Esophagus muscularis mucosa (tissue), 4 donors: ENCODE measurements around the gene MRPS27. TPM values are rescaled to one million over a fixed set of nuclear protein-coding genes. Genes with fewer than 3 reads are reported as not detected.

Experiments
- DNase-seq: peaks from one replicate; pipeline ENCODE4 v3.0.0-alpha.2; 2017; ENCODE audit errors: extremely low spot score
- H3K27ac ChIP-seq, 4 donors: fragments of 200-600 bp; sonication (generic); replicated peaks in 1 of 4; 1 replicate in 3 of 4; 2 replicates in 1 of 4; pipeline ENCODE4 v1.5.1; 2016 to 2019; ENCODE audit warnings: mild to moderate bottlenecking in 1 of 4
- H3K27me3 ChIP-seq, 4 donors: fragments of 200-600 bp; sonication (generic); one replicate each; pipeline versions ENCODE4 v1.5.1 to v1.6.0; 2016 to 2019
- H3K36me3 ChIP-seq, 4 donors: fragments of 200-600 bp; sonication (generic); one replicate each; pipeline ENCODE4 v1.5.1; 2016 to 2019
- H3K4me1 ChIP-seq, 4 donors: fragments of 200-600 bp; sonication (generic); one replicate each; pipeline ENCODE4 v1.5.1; 2016 to 2019
- H3K4me3 ChIP-seq, 4 donors: fragments of 200-600 bp; sonication (generic); 1 replicate in 2 of 4; 2 replicates in 2 of 4; pipeline ENCODE4 v1.5.1; 2016 to 2019; ENCODE audit warnings: mild to moderate bottlenecking in 4 of 4, moderate library complexity in 1 of 4
- H3K9me3 ChIP-seq, 4 donors: fragments of 200-600 bp; sonication (generic); 1 replicate in 3 of 4; 2 replicates in 1 of 4; pipeline ENCODE4 v1.5.1; 2016 to 2019
- CTCF ChIP-seq, 3 experiments: fragments of 200-600 bp in 2 of 3; fragments of 450-650 bp in 1 of 3; sonication (generic) in 2 of 3; IDR thresholded peaks; one replicate each; pipeline ENCODE4 v1.5.1; 2017 to 2019; ENCODE audit warnings: antibody characterized with exemption in 3 of 3, mild to moderate bottlenecking in 2 of 3, moderate library complexity in 1 of 3
- EP300 ChIP-seq: sonication (generic); formaldehyde crosslinking; IDR thresholded peaks from one replicate; pipeline ENCODE4 v1.6.1; 2017; ENCODE audit warnings: antibody characterized with exemption
- POLR2A ChIP-seq: fragments of 450-650 bp; IDR thresholded peaks from one replicate; pipeline ENCODE4 v1.6.1; 2017; ENCODE audit warnings: antibody characterized with exemption, moderate library complexity, mild to moderate bottlenecking, low read depth
- POLR2AphosphoS5 ChIP-seq, 2 donors: sonication (generic); formaldehyde crosslinking; IDR thresholded peaks; one replicate each; pipeline ENCODE4 v1.6.1; 2017; ENCODE audit warnings: antibody characterized with exemption in 2 of 2
- WGBS: methylation state at CpG from one replicate; pipeline ENCODE4 v1.1.5; 2018; 5-methylcytosine and 5-hydroxymethylcytosine counted together
- intact Hi-C: fragments of 100-400 bp; cut with DNase I; formaldehyde crosslinking; loops from one replicate; pipeline ENCODE4 v1.15.1; 2023
- total RNA-seq, 4 donors: library from RNA; depleted of rRNA; stranded (reverse); fragments of >200 nt; gene quantifications; one replicate each; pipeline versions ENCODE4 v1.1.0 to v1.2.1, GENCODE V29; 2016

MRPS27 gene
- total RNA-seq, 4 donors from 2014 or later = 38.6 to 53.5 (median 45.7) TPM

- Histone ChIP-seq H3K4me1 (peaks cover 0 to 28% (median 23%) of the 10 kb centered on the region in 4 donors), H3K9me3 (no peaks in the 10 kb centered on the region), H3K4me3 (no peak overlapping the region), H3K27ac (no peak overlapping the region), H3K36me3 (no peaks in the 10 kb centered on the region), H3K27me3 (no peaks in the 10 kb centered on the region)
- no peak for DNase-seq
- WGBS = 98% methylated on average over 3 of the region's 3 CpGs
- TF ChIP-seq EP300 (no peak), CTCF (IDR thresholded peaks at IDR 0.05) (no peak), POLR2A (no peak), POLR2AphosphoS5 (IDR thresholded peaks at IDR 0.05) (no peak)
- intact Hi-C loops = no loop called here
These were observed 48.3 kb downstream of the MRPS27 start for GRCh38 chr5:72271702-72272101.

GRCh38 chr5:72270037-72270436 is 50.0 kb downstream of the MRPS27 start:
- WGBS = 98% methylated on average over 4 of the region's 4 CpGs

DNA sequence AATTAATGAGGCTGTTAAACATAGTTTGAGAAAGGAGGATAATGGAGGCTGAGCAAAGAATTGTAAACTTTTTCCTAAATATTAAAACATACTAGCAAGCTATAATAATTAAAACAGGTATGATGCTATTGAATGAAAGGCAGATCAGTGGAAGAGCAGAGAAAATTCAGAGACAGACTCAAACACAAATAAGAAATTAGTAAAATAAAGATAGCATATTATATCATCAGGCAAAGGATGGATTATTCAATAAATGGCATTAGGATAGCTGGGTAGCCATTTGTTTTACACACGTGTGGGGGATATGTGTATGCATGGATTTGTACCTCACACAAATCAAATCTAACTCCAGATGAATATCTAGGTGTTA is 50.6 kb downstream of the MRPS27 start:
- no peak overlapping the region for H3K4me3 ChIP-seq
- H3K36me3 ChIP-seq = no peaks in the 10 kb centered on the region
- WGBS = 89% methylated on average over 1 of the region's 1 CpG
- H3K27me3 ChIP-seq = no peaks in the 10 kb centered on the region
- no peak for DNase-seq
- TF ChIP-seq POLR2AphosphoS5 (IDR thresholded peaks at IDR 0.05) (no peak), CTCF (IDR thresholded peaks at IDR 0.05) (no peak), POLR2A (no peak), EP300 (no peak)
- peaks cover 0 to 51% (median 42%) of the 10 kb centered on the region in 4 donors for H3K4me1 ChIP-seq
- intact Hi-C loops = no loop called here
- no peaks in the 10 kb centered on the region for H3K9me3 ChIP-seq
- no peak overlapping the region for H3K27ac ChIP-seq

More at GRCh38 chr5:72270037-72270436, 50.0 kb downstream of the MRPS27 start:
- Histone ChIP-seq H3K27ac (no peak overlapping the region), H3K4me1 (peaks cover 0 to 45% (median 40%) of the 10 kb centered on the region in 4 donors), H3K27me3 (no peaks in the 10 kb centered on the region), H3K36me3 (no peaks in the 10 kb centered on the region), H3K9me3 (no peaks in the 10 kb centered on the region), H3K4me3 (no peak overlapping the region)
- intact Hi-C loops = no loop called here
- TF ChIP-seq POLR2A = no peak
- TF ChIP-seq POLR2AphosphoS5 (IDR thresholded peaks at IDR 0.05) = no peak
- TF ChIP-seq CTCF (IDR thresholded peaks at IDR 0.05) = no peak
- TF ChIP-seq EP300 = no peak
- DNase-seq = no peak

DNA sequence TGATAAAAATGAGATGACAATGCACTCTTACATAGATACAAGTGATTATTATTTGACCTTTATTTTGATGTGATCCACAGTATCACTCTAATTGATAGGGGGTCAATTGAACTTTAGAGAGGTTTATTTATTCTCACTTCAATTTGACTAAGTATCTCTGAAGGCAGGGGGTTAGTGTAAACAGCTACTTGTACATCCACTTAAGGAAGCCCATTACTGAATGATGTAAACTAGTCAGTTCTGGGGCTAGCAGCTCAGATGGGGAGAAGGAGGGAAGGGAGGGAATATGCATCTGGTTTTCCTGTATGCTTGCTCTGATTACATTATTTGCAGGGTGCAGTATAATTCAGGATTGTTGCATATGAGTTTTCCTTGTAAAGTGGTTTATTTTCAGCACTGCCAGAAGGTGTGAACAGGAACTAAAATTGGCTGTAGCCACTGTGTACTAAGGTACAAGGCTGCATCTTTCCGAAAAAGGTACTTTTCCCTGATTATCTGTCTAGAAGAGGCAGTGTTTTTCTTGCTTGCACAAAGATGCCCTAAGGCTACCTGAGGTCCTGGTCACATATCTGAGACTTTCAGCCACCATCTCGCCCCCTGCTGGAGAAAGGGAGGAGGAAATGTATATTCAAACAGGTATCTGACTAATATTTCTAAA is 51.2 kb downstream of the MRPS27 start:
- DNase-seq = no peak
- no peak overlapping the region for H3K27ac ChIP-seq
- H3K4me1 ChIP-seq = peaks cover 0 to 52% (median 42%) of the 10 kb centered on the region in 4 donors
- no peak overlapping the region for H3K4me3 ChIP-seq
- intact Hi-C loops = no loop called here
- no peaks in the 10 kb centered on the region for H3K9me3 ChIP-seq
- WGBS = 63% methylated on average over 2 of the region's 2 CpGs
- TF ChIP-seq CTCF (IDR thresholded peaks at IDR 0.05) (peak; percentile 36 to 58 (median 42)), POLR2AphosphoS5 (IDR thresholded peaks at IDR 0.05) (no peak)
- no peaks in the 10 kb centered on the region for H3K36me3 ChIP-seq
- no peaks in the 10 kb centered on the region for H3K27me3 ChIP-seq

DNA sequence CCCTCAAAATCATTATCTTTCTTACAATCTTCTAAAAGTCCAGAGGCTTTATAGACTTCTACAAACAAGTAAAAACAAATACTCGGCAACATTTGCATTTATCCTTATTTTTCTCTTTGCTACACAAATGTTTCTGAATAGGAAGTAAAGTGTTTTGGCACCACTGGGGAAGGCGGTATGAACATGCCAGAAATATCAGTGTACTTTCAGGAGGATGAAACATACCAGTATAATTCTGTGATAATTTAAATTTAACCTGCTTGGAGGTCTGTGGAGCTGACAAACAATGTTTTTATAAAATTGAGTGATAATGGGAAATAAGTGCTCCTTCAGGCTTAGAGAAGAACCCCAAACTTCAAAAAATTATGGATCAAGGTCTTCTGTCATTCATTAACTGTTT is 51.8 kb downstream of the MRPS27 start:
- H3K27ac ChIP-seq = no peak overlapping the region
- no peak for DNase-seq
- H3K36me3 ChIP-seq = no peaks in the 10 kb centered on the region
- H3K27me3 ChIP-seq = no peaks in the 10 kb centered on the region
- 72% methylated on average over 2 of the region's 2 CpGs for WGBS
- peaks cover 0 to 52% (median 42%) of the 10 kb centered on the region in 4 donors for H3K4me1 ChIP-seq
- no peaks in the 10 kb centered on the region for H3K9me3 ChIP-seq
- no peak overlapping the region for H3K4me3 ChIP-seq
- intact Hi-C loops = no loop called here
- TF ChIP-seq POLR2A (no peak), CTCF (IDR thresholded peaks at IDR 0.05) (no peak), POLR2AphosphoS5 (IDR thresholded peaks at IDR 0.05) (no peak), EP300 (no peak)
